Right atrium auricular region (tissue), 2 donors: ENCODE results near the gene SLC25A45. TPM values are rescaled to one million over a fixed set of nuclear protein-coding genes. Genes with fewer than 3 reads are reported as not detected.

Experiments
- DNase-seq: peaks from one replicate; pipeline ENCODE4 v3.0.0-alpha.2; 2019; ENCODE audit warnings: low spot score
- H3K27ac ChIP-seq, 2 donors: fragments of 200-600 bp; sonication (generic); 1 replicate in 1 of 2; 2 replicates in 1 of 2; pipeline ENCODE4 v1.5.1; 2016 to 2019
- H3K27me3 ChIP-seq, 2 donors: fragments of 200-600 bp; sonication (generic); one replicate each; pipeline versions ENCODE4 v1.5.1 to v1.6.0; 2017 to 2019
- H3K36me3 ChIP-seq: fragments of 200-600 bp; sonication (generic); one replicate; pipeline ENCODE4 v1.5.1; 2016
- H3K4me1 ChIP-seq, 2 donors: fragments of 200-600 bp; sonication (generic); one replicate each; pipeline versions ENCODE4 v1.5.1 to v1.6.0; 2017 to 2019
- H3K4me3 ChIP-seq, 2 donors: fragments of 200-600 bp; sonication (generic); 1 replicate in 1 of 2; 2 replicates in 1 of 2; pipeline ENCODE4 v1.5.1; 2017 to 2019; ENCODE audit warnings: mild to moderate bottlenecking in 1 of 2, moderate library complexity in 1 of 2
- H3K9me3 ChIP-seq, 2 donors: fragments of 200-600 bp; sonication (generic); one replicate each; pipeline ENCODE4 v1.5.1; 2019
- CTCF ChIP-seq, 2 donors: fragments of 200-600 bp; sonication (generic); IDR thresholded peaks; one replicate each; pipeline ENCODE4 v1.5.1; 2019; ENCODE audit warnings: antibody characterized with exemption in 2 of 2
- total RNA-seq, 2 donors: library from RNA; depleted of rRNA; stranded (reverse); fragments of >200 nt; gene quantifications; one replicate each; pipeline ENCODE4 v1.1.0, GENCODE V29; 2016

The SLC25A45 gene
- total RNA-seq, 2 donors from 2014 or later = 2.6 to 3.3 TPM

GRCh38 chr11:65419460-65419771 lies 37.0 kb upstream of the SLC25A45 start:
- no peak for DNase-seq
- TF ChIP-seq CTCF (IDR thresholded peaks at IDR 0.05) = no peak
- Histone ChIP-seq H3K27ac (peak overlapping the region; percentile 99), H3K4me1 (peaks cover 0 to 67% of the 10 kb centered on the region in 2 donors), H3K9me3 (no peaks in the 10 kb centered on the region), H3K27me3 (no peaks in the 10 kb centered on the region), H3K4me3 (peak overlapping the region; percentile 79 to 95), H3K36me3 (peaks cover 15% of the 10 kb centered on the region)

- H3K4me1 ChIP-seq = peaks cover 0 to 67% of the 10 kb centered on the region in 2 donors
- DNase-seq = peak; percentile 99
- peak overlapping the region; percentile 79 to 95 for H3K4me3 ChIP-seq
These were observed 36.4 kb upstream of the SLC25A45 start for GRCh38 chr11:65418681-65419459.

GRCh38 chr11:65418431-65418680 lies 35.9 kb upstream of the SLC25A45 start:
- Histone ChIP-seq H3K4me3 (peak overlapping the region; percentile 79 to 95), H3K4me1 (peaks cover 0 to 67% of the 10 kb centered on the region in 2 donors), H3K36me3 (peaks cover 4% of the 10 kb centered on the region), H3K27ac (peak overlapping the region; percentile 99), H3K9me3 (no peaks in the 10 kb centered on the region), H3K27me3 (no peaks in the 10 kb centered on the region)
- DNase-seq = no peak
- TF ChIP-seq CTCF (IDR thresholded peaks at IDR 0.05) = no peak

More at GRCh38 chr11:65418681-65419459, 36.4 kb upstream of the SLC25A45 start:
- Histone ChIP-seq H3K27me3 (no peaks in the 10 kb centered on the region), H3K27ac (peak overlapping the region; percentile 99), H3K9me3 (no peaks in the 10 kb centered on the region), H3K36me3 (peaks cover 9% of the 10 kb centered on the region)
- no peak for TF ChIP-seq CTCF (IDR thresholded peaks at IDR 0.05)

GRCh38 chr11:65417702-65418430 lies 35.4 kb upstream of the SLC25A45 start:
- H3K27me3 ChIP-seq = no peaks in the 10 kb centered on the region
- H3K36me3 ChIP-seq = no peaks in the 10 kb centered on the region
- H3K27ac ChIP-seq = peak overlapping the region; percentile 99
- H3K4me1 ChIP-seq = peaks cover 0 to 69% of the 10 kb centered on the region in 2 donors
- H3K9me3 ChIP-seq = no peaks in the 10 kb centered on the region
- H3K4me3 ChIP-seq = peak overlapping the region; percentile 79 to 95
- DNase-seq = peak; percentile 80
- TF ChIP-seq CTCF (IDR thresholded peaks at IDR 0.05) = no peak

GRCh38 chr11:65416841-65417701 lies 34.6 kb upstream of the SLC25A45 start:
- Histone ChIP-seq H3K4me3 (peak overlapping the region; percentile 37 to 95), H3K27me3 (no peaks in the 10 kb centered on the region), H3K27ac (peak overlapping the region; percentile 99), H3K36me3 (no peaks in the 10 kb centered on the region), H3K9me3 (no peaks in the 10 kb centered on the region), H3K4me1 (peaks cover 0 to 77% of the 10 kb centered on the region in 2 donors)
- TF ChIP-seq CTCF (IDR thresholded peaks at IDR 0.05) = no peak
- no peak for DNase-seq
